Lower leg skin (tissue), 4 donors: ENCODE results near the gene CACNA1H. TPM values are rescaled to one million over a fixed set of nuclear protein-coding genes. Genes with fewer than 3 reads are reported as not detected.

ENCODE experiments used
- DNase-seq, 2 donors: peaks; one replicate each; pipeline ENCODE4 v3.0.0-alpha.2; 2019; ENCODE audit warnings: low spot score in 2 of 2
- H3K4me3 ChIP-seq: fragments of 200-600 bp; sonication (generic); 2 replicates; pipeline ENCODE4 v1.5.1; 2017; ENCODE audit warnings: mild to moderate bottlenecking, low read depth; ENCODE audit not compliant: poor library complexity, severe bottlenecking
- POLR2A ChIP-seq, 2 donors: fragments of 450-650 bp; IDR thresholded peaks; one replicate each; pipeline ENCODE4 v1.6.1; 2016 to 2017; ENCODE audit warnings: antibody characterized with exemption in 2 of 2, mild to moderate bottlenecking in 1 of 2, moderate library complexity in 1 of 2
- WGBS, 2 donors: methylation state at CpG; one replicate each; pipeline ENCODE4 v1.1.5; 2018; 5-methylcytosine and 5-hydroxymethylcytosine counted together
- intact Hi-C: fragments of 100-400 bp; cut with DNase I; formaldehyde crosslinking; loops from one replicate; pipeline ENCODE4 v1.15.0; 2023; ENCODE audit warnings: low total_unique reads
- total RNA-seq, 4 donors: library from RNA; depleted of rRNA; stranded (reverse); fragments of >200 nt; gene quantifications; one replicate each; pipeline ENCODE4 v1.1.0, GENCODE V29; 2016
- TF ChIP-seq, protein P1 (sequence below), 3 donors: fragments of 450-650 bp; IDR thresholded peaks; one replicate each; pipeline ENCODE4 v1.5.1; 2016; ENCODE audit warnings: antibody characterized with exemption in 3 of 3, mild to moderate bottlenecking in 3 of 3, moderate library complexity in 2 of 3

CACNA1H gene
- total RNA-seq, 4 donors from 2014 or later = 29.3 to 151 (median 72.1) TPM

DNA sequence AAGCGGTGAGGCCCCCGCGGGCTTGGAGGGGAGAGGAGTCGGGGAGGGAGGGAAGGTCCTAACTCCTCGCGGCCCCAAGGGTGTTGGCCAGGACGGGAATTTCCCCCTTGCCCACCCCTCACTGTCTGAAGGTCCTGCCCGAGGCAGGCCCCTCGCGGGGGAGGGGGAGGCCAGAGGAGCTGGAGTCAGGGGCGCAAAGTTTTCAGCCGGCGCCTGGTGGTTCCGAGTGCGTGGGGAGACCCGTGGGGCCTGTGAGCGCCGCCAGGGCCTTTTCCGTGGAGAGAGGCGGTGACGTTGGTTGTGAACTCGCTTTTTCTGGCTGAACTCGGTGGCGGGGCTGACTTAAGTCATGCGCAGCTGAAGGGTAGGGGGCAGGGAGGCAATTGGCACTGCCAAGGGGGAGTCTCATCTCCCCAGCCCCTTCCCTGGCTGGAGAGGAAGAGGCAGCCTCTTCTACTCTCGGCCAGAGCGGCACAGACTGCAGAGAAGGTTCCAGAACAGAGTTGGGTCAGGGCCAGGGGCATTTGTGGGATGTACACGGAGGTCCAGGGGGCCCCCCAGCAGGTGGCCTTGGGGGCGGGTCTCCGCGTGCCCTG, 1.5 kb downstream of the CACNA1H start:
- 22 to 23% methylated on average over 26 to 31 of the region's 31 CpGs for WGBS, 2 donors
- TF ChIP-seq, protein P1, sequence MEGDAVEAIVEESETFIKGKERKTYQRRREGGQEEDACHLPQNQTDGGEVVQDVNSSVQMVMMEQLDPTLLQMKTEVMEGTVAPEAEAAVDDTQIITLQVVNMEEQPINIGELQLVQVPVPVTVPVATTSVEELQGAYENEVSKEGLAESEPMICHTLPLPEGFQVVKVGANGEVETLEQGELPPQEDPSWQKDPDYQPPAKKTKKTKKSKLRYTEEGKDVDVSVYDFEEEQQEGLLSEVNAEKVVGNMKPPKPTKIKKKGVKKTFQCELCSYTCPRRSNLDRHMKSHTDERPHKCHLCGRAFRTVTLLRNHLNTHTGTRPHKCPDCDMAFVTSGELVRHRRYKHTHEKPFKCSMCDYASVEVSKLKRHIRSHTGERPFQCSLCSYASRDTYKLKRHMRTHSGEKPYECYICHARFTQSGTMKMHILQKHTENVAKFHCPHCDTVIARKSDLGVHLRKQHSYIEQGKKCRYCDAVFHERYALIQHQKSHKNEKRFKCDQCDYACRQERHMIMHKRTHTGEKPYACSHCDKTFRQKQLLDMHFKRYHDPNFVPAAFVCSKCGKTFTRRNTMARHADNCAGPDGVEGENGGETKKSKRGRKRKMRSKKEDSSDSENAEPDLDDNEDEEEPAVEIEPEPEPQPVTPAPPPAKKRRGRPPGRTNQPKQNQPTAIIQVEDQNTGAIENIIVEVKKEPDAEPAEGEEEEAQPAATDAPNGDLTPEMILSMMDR (IDR thresholded peaks at IDR 0.05) = no peak
- TF ChIP-seq POLR2A (IDR thresholded peaks at IDR 0.05) = no peak
- no peak for DNase-seq
- intact Hi-C loops = no loop called here
- no peak overlapping the region for H3K4me3 ChIP-seq

DNA sequence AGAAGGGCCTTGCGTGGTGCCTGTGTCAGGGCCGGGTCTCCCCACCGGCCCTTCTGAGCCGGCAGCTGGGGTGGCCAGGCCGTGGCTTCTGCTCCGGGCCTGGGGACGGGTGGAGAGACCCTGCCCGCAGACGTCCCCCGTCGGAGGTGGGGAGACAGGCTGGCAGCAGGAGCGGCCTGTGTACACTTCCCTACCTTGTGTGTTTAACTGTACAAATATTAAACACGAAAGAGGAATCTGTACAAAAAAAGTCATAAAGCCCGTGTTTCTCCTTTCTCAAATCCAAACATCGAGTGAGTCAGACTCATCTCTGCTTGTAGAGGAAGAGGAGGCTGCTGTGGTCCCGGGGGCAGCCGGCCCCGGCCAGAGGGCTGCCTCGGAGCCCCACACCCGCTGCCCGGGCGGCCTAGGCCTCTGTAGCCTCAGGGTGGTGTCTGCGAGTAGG, 2.0 kb downstream of the CACNA1H start:
- intact Hi-C loops = no loop called here

DNA sequence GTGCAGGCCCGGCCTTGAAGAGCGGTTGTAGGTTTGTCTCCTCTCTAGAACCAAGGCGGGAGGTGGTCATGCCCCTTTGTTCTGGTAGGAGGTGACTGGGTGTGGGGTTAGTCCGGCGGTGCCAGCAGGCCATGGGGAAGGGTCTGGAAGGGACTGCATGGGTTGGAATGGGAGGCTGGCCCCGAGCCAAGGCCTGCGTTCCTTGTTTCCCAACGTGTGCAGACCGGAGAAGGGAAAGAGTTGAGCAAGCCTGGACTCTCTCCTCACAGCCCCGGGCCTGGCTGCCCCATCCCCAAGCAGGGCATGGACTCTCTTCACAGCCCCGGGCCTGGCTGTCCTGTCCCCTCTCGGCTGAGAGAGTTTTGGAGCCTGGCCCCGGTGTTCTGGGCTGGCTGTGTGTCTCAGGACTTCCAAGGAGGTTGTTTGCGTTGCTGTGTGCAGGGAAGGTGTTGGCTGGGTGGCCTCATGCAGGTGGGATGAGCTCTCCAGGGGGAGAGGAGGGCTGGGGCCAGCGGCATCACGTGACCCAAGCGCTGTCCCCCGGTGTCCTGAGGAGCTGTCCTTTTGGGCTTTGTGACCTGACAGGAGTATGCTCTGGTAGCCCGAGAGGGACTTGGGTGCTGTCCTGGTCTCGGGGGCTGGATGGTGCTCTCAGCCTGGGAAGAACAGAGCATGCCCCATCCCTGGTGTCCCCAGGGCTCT, 2.6 kb downstream of the CACNA1H start:
- intact Hi-C loops = no loop called here
- 61 to 67% methylated on average over 13 to 17 of the region's 20 CpGs for WGBS, 2 donors
- no peak for DNase-seq
- TF ChIP-seq, protein P1 (IDR thresholded peaks at IDR 0.05) = no peak
- TF ChIP-seq POLR2A (IDR thresholded peaks at IDR 0.05) = no peak
- no peak overlapping the region for H3K4me3 ChIP-seq

More for the DNA sequence above, 2.0 kb downstream of the CACNA1H start:
- WGBS, 2 donors = 50 to 59% methylated on average over 16 to 23 of the region's 23 CpGs
- TF ChIP-seq, protein P1 (IDR thresholded peaks at IDR 0.05) = no peak
- no peak for TF ChIP-seq POLR2A (IDR thresholded peaks at IDR 0.05)
- DNase-seq = no peak
- H3K4me3 ChIP-seq = no peak overlapping the region

DNA sequence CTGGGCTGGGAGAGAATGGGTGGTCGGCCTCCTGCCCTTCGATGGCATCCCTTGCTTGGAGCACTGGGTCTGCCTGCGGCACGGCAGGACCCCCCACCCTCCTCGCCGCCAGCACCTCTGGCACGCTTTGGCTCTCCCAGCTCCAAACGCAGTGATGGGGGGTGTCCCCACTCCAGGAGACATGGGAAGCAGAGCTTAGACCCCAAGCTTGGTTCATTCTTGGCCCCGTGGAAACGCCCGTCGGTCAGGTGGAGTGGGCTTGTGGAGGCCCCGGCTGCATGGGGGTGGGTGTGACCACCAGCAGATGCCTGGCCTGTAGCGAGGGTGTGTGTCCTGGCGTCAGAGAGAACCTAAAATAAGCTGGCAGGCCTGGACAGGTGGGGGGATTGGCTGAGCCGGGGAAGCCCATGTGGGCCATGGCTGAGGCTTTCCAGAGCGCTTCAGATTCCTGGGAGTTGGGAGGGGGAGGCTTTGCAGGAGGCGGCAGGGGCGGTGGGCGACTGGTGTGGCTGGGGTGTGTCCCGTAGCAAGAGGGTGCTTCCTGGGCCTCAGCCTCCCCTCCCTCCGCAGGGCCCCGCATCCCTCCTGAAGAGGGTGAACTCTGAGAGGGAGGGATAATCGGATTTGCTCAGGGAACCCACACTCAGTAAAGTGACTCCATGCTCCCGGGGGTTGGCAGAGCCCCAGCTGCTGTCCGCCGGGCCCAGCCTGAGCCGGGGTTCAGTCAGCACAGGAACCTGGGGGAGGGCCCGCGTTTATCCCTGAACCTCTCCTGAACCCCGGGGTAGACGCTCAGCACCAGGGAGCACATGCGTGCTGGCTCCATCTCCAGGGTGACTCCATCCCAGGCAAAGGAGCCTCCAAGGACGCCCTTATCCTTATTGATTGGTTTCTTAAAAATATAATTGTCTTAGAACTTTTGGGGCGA, 3.4 kb downstream of the CACNA1H start:
- WGBS, 2 donors = 37 to 54% methylated on average over 21 to 31 of the region's 35 CpGs
- intact Hi-C loops = no loop called here
- no peak overlapping the region for H3K4me3 ChIP-seq
- no peak for DNase-seq
- TF ChIP-seq, protein P1 (IDR thresholded peaks at IDR 0.05) = no peak
- TF ChIP-seq POLR2A (IDR thresholded peaks at IDR 0.05) = no peak

DNA sequence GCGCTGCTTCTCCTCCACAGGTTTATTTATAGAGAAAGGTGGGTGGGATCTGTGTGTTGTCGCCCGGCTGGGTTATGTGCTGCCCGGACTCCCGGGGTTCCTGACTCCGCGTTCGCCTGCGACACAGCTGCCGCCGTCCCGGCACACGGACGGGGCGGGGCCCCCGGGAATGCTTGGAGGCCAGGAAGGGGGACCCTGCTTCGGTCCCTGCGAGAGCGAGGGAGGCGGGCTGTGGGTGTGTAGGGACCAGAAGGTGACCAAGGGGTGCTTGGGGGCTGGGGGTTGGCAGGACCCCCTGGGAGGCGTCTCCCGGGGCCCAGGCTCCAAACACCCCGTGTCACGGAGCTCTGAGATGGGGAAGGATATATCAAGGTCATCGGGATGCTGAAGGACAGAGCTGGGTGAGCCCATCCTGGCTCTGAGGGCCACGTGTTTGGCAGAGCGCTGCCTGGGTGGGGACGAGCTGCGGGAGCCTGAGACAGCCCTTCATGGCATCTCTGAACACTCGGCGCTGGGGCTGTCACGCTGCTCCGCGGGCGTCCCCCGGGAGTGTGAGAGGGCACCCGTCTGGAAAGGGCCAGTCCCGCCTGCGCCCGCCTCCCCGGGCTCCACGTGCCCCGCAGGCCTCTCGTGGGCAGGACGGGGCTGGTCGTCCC, 4.2 kb downstream of the CACNA1H start:
- DNase-seq = no peak
- no peak overlapping the region for H3K4me3 ChIP-seq
- intact Hi-C loops = no loop called here
- TF ChIP-seq POLR2A (IDR thresholded peaks at IDR 0.05) = no peak
- TF ChIP-seq, protein P1 (IDR thresholded peaks at IDR 0.05) = no peak
- 44 to 54% methylated on average over 33 to 44 of the region's 46 CpGs for WGBS, 2 donors
